IPS DF 6.9 (cell line): Measurements from ENCODE around the gene CLIP2.

ENCODE experiments used
- DNase-seq: peaks from one replicate; pipeline ENCODE4 v3.0.0-alpha.2; 2013; ENCODE audit warnings: low read depth, low spot score
- H3K27ac ChIP-seq: one replicate; pipeline ENCODE4 v1.5.1; 2013; ENCODE audit warnings: low read length, control low read depth
- H3K27me3 ChIP-seq: 2 replicates; pipeline ENCODE4 v1.6.1; 2013; ENCODE audit warnings: mild to moderate bottlenecking, low read length; ENCODE audit not compliant: control insufficient read depth, insufficient read depth
- H3K36me3 ChIP-seq: 2 replicates; pipeline ENCODE4 v1.6.1; 2013; ENCODE audit warnings: low read length; ENCODE audit not compliant: control insufficient read depth, insufficient read depth
- H3K4me1 ChIP-seq: 2 replicates; pipeline ENCODE4 v1.6.1; 2013; ENCODE audit warnings: low read length; ENCODE audit not compliant: control insufficient read depth, insufficient read depth
- H3K4me3 ChIP-seq: 2 replicates; pipeline ENCODE4 v1.5.1; 2013; ENCODE audit warnings: mild to moderate bottlenecking, low read length
- H3K9me3 ChIP-seq: 2 replicates; pipeline ENCODE4 v1.6.1; 2013; ENCODE audit warnings: low read length, inconsistent platforms; ENCODE audit not compliant: control insufficient read depth, insufficient read depth
- WGBS: extraction: QIAGEN DNeasy Blood & Tissue Kit; methylation state at CpG from one replicate; pipeline ENCODE4 v1.1.7; 2013; ENCODE audit warnings: mixed read lengths, missing lambda C conversion rate; ENCODE audit not compliant: insufficient read length, insufficient coverage; 5-methylcytosine and 5-hydroxymethylcytosine counted together

Gene CLIP2

DNA sequence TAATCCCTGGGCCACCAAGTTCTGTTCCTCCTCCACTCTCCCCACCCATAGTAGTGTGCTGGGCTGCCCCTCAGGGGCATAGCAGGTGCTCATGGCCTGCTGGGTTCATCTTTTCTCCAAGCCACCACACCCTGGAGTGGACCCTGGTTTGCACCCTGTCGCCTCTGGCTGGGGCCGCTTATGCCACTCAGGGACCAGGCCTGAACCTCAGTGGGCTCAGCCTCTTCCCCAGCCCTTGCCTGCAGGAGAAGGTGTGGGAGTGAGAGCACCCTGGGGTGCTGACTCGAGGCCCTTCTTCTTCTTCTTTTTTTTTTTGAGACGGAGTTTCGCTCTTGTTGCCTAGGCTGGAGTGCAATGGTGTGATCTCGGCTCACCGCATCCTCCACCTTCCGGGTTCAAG, 10.2 kb downstream of the CLIP2 start:
- no CpG with 5 or more reads among the region's 8 CpGs for WGBS
- no peaks in the 10 kb centered on the region for H3K27me3 ChIP-seq
- no peak for DNase-seq
- H3K36me3 ChIP-seq = no peaks in the 10 kb centered on the region
- no peak overlapping the region for H3K4me3 ChIP-seq
- 0 out of 2 replicates have a peak, but pooled peaks cover 2% of the 10 kb centered on the region for H3K4me1 ChIP-seq
- no peaks in the 10 kb centered on the region for H3K9me3 ChIP-seq
- H3K27ac ChIP-seq = no peak overlapping the region

DNA sequence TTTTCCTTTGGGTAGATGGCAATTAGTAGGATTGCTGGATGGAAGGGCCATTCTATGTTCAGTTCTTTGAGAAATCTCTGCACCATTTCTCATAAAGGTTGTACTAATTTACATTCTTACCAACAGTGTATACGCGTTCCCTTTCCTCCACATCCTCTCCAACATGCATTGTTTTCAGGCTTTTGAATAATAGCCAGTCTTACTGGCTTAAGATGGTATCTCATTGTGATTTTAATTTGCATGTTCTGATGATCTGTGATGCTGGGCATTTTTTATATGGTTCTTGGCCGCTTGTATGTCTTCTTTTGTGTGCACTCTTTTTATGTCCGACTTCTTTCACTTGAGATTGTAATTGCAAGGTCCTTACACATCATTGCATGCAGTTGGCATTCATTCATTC, 11.7 kb downstream of the CLIP2 start:
- no peaks in the 10 kb centered on the region for H3K4me1 ChIP-seq
- WGBS = no CpG with 5 or more reads among the region's 4 CpGs
- no peak overlapping the region for H3K4me3 ChIP-seq
- no peaks in the 10 kb centered on the region for H3K36me3 ChIP-seq
- no peak overlapping the region for H3K27ac ChIP-seq
- H3K9me3 ChIP-seq = no peaks in the 10 kb centered on the region
- no peaks in the 10 kb centered on the region for H3K27me3 ChIP-seq
- no peak for DNase-seq

DNA sequence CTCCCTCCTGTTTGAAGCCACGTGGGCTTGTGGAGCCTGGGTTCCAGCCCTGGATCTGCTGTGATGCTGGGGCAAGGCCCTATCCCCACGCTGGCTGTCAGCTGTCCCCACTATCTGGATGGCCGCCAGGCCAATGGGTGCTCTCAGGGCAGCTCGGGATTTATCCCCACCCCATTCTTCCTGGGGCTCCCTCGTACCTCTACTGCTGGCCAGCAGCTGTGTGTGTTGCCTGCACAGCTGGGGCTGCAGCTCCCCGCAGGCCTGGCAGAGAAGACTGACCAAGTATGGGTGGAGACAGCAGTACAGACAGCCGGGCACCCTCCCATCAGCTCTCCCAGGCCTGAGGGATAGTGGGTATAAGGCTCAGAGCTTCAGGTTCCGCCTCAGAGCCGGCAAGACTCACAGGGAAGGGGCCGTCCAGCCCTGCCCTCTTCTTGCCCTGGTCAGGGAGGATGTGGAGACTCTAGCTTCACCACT, 13.6 kb downstream of the CLIP2 start:
- H3K27me3 ChIP-seq = no peaks in the 10 kb centered on the region
- no peaks in the 10 kb centered on the region; the same call in 1 of the 2 replicates for H3K4me1 ChIP-seq
- no CpG with 5 or more reads among the region's 10 CpGs for WGBS
- no peak overlapping the region for H3K4me3 ChIP-seq
- no peak overlapping the region for H3K27ac ChIP-seq
- no peaks in the 10 kb centered on the region for H3K36me3 ChIP-seq
- no peaks in the 10 kb centered on the region for H3K9me3 ChIP-seq
- DNase-seq = no peak

DNA sequence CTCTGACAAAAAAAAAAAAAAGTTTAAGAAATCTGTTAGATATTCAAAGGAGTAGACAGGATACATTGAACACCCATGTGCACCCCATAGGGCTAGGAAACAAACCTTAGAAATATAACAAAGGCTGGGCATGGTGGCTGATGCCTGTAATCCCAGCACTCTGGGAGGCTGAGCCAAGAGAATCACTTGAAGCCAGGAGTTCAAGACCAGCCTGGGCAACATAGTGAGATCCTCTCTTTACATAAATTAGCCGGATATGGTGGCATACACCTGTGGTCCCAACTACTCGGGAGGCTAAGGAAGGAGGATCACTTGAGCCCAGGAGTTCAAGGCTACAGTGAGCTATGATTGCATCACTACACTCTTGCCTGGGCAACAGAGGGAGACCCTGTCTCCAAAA, 15.3 kb downstream of the CLIP2 start:
- no peaks in the 10 kb centered on the region for H3K36me3 ChIP-seq
- H3K9me3 ChIP-seq = no peaks in the 10 kb centered on the region
- no peak overlapping the region for H3K27ac ChIP-seq
- no peak for DNase-seq
- H3K4me3 ChIP-seq = no peak overlapping the region
- WGBS = no CpG with 5 or more reads among the region's 2 CpGs
- no peaks in the 10 kb centered on the region; the same call in 1 of the 2 replicates for H3K4me1 ChIP-seq
- no peaks in the 10 kb centered on the region for H3K27me3 ChIP-seq

DNA sequence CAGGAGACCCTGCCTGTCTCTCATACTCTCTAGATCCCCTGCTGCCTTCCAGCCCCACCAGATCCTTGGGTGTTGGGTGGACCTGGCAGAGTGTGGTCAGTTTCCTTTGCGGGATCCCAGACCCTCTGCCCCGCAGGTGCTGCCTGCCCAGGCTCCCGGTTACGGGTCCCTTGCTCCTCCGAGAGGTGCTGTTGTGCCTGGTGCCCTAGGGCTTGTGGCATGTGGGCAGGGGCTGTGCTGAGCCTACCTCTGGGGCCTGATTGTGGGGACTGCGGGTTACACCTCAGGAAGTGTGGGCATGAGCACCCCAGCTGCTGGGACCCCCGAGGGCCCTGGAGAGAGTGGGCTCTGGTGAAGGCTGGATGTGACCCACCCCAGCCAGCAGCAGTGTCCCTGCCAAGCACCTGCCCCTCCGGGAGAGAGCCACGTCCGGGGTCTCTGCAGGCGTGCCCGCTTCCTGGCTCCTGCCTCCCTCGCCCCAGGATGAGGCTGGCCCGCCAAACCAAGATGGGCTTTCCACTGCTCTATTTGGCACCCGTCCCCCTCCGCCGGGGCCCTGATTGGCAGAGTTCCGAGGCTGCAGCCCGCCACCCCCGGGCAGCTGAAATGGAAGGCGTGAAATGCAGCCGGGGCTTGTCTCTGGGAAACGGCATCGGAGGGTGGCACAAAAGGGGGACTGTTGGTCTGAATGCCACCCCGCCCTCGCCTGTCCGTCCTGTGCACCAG, 17.0 kb downstream of the CLIP2 start:
- no CpG with 5 or more reads among the region's 27 CpGs for WGBS
- no peaks in the 10 kb centered on the region for H3K9me3 ChIP-seq
- no peak overlapping the region for H3K27ac ChIP-seq
- no peak for DNase-seq
- H3K27me3 ChIP-seq = no peaks in the 10 kb centered on the region
- no peaks in the 10 kb centered on the region for H3K36me3 ChIP-seq
- H3K4me3 ChIP-seq = no peak overlapping the region
- H3K4me1 ChIP-seq = no peaks in the 10 kb centered on the region; the same call in 1 of the 2 replicates

DNA sequence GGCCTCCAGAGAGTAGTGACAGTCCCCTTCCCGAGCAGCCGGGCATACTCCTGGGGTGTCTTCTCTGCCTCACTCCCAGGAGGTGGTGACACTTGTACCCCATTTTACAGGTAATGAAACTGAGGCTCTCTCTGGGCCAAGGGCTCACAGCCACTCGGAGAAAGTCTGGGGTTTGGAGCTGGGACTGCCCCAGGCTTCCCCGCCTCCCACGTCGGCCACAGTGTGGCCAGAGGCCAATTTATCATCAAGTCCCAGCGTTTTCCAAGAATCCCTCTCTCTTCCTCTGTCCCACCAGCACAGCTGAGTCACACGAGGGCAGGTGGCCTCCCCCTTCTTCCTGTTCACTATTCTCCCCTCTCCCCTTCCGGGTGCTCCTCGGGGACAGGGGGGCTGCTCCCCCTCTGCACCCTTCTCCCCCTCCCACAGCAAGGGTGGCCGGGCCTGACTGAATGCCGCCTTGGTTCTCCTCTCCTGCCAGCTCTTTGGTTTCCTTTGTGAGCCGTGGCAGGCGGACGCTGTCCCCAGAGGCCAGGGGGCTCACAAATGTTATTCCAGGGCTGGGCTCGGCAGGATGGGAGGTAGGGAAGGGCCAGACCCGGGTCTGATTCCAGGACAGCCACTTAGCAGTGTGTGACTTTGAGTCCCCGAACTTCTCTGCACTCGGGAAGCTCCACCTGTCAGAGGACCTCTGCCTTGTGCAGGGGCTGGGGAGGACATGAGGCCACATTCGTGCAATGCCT, 17.7 kb downstream of the CLIP2 start:
- no peak for DNase-seq
- WGBS = no CpG with 5 or more reads among the region's 20 CpGs
- Histone ChIP-seq H3K9me3 (no peaks in the 10 kb centered on the region), H3K36me3 (no peaks in the 10 kb centered on the region), H3K27me3 (no peaks in the 10 kb centered on the region), H3K4me3 (no peak overlapping the region), H3K27ac (no peak overlapping the region), H3K4me1 (no peaks in the 10 kb centered on the region; the same call in 1 of the 2 replicates)

DNA sequence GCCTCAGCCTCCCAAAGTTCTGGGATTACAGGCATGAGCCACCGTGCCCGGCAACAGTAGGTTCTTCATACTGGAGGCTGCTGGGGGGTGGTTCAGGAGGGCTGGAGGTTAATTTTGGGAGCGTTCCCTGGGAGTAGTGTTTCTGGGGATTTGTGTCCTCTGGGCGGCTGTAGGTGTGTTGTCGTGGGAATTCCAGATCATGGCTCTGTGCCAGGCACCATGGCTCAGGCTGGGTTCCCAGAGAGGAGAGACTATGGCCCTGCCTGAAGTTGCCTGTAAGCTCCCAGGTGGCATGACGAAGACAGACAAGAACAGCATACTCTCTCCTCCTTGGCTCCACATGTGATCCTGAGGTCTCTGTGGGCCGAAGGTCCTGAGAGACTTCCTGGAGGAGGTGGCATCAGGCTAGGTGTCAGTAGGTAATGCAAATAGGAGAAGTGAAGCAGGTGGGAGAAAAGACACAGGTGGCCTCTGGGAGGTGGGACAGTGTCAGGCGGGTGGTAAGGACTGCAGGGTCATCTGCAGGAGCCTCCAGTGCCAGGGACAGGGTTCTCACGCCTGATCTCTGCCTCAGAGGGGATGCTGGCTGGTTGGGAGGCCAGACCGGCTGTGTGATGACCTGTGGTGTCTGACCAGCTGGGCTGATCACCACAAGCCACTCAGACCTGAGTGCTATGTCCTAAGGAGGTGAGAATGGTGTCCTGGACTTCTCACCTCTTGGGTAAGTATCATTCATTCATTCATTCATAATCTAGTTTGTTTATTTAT, 18.7 kb downstream of the CLIP2 start:
- no peak overlapping the region for H3K4me3 ChIP-seq
- no peak for DNase-seq

DNA sequence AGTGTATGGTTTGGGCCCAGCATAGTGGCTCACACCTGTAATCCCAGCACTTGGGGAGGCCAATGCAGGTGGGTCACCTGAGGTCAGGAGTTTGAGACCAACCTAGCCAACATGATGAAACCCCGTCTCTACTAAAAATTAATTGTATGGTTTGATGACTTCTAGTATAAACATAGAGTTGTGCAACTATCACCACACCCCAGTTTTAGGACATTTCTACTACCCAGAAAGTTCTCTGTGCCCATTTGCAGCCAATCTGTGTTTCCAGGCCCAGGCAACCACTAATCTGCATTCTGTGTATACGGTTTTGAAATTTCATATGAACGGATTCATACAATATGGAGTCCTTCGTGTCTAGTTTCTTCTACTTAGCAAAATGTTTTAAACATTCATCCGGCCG, 20.0 kb downstream of the CLIP2 start:
- Histone ChIP-seq H3K9me3 (no peaks in the 10 kb centered on the region), H3K36me3 (no peaks in the 10 kb centered on the region), H3K27ac (no peak overlapping the region), H3K4me1 (peaks cover 1% of the 10 kb centered on the region; the same call in 1 of the 2 replicates), H3K4me3 (no peak overlapping the region), H3K27me3 (no peaks in the 10 kb centered on the region)
- DNase-seq = no peak
- no CpG with 5 or more reads among the region's 6 CpGs for WGBS

More for the DNA sequence above, 18.7 kb downstream of the CLIP2 start:
- Histone ChIP-seq H3K27ac (no peak overlapping the region), H3K4me1 (peaks cover 1% of the 10 kb centered on the region; the same call in 1 of the 2 replicates), H3K27me3 (no peaks in the 10 kb centered on the region), H3K36me3 (no peaks in the 10 kb centered on the region), H3K9me3 (no peaks in the 10 kb centered on the region)
- no CpG with 5 or more reads among the region's 10 CpGs for WGBS

DNA sequence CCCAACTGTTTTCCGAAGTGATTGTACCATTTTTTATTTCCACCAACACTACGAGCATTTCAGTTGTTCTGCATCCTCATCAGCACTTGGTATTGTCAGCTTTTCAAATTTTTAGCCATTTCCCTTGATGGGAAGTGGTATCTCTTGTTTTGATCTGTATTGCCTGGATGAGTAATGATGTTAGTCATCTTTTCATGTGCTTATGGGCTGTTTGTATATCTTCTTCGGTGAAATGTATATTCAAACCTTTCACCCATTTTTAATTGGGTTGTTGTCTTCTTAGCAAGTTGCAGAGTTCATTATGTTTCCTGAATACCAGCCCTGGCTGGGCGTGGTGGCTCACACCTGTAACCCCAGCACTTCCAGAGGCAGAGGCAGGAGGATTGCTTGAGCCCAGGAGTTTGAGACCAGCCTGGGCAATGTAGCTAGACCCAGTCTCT, 22.1 kb downstream of the CLIP2 start:
- Histone ChIP-seq H3K4me1 (peaks cover 1% of the 10 kb centered on the region; the same call in 1 of the 2 replicates), H3K4me3 (no peak overlapping the region), H3K27ac (no peak overlapping the region), H3K27me3 (no peaks in the 10 kb centered on the region), H3K36me3 (no peaks in the 10 kb centered on the region), H3K9me3 (no peaks in the 10 kb centered on the region)
- no CpG with 5 or more reads among the region's 4 CpGs for WGBS
- DNase-seq = no peak

DNA sequence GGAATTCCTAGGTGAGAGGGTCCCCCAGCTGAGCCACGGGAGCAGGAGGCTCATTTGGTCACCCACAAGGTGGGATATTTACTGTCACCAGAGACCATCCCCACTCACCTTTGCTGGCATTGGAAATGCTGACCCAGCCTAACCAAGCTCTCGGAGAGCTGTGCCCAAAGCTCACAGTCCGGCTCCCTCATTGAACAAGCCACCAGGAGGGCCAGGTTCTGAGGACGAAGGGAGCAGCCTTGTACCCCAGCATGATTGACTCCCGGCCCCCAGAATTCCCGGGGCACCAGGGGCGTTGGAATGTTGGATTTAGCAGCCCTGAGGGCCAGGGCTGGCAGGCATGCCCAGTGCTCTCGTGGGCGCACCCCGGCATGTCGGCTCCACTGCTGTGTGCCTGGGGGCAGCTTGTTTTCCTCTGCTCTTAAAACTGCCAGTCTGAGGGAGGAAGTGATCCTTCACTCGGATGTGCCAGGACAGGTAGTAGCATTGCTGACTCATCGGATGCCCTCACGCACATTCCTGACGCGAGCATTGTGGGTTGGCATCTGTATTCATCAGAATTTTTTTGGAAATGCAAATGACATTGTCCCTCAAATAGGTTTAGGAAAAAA, 23.3 kb downstream of the CLIP2 start:
- H3K27ac ChIP-seq = no peak overlapping the region
- no peak for DNase-seq
- no CpG with 5 or more reads among the region's 16 CpGs for WGBS
- H3K27me3 ChIP-seq = no peaks in the 10 kb centered on the region
- no peaks in the 10 kb centered on the region for H3K36me3 ChIP-seq
- H3K4me3 ChIP-seq = no peak overlapping the region
- no peaks in the 10 kb centered on the region for H3K9me3 ChIP-seq
- 0 out of 2 replicates have a peak, but pooled peaks cover 1% of the 10 kb centered on the region for H3K4me1 ChIP-seq
